Neural cell (in vitro differentiated cells): ENCODE measurements around the gene PEAK1. TPM values are rescaled to one million over a fixed set of nuclear protein-coding genes. Genes with fewer than 3 reads are reported as not detected.

Experiments
- H2AFZ ChIP-seq: fragments of 200-600, 300-800 bp; sonication (generic), shearing (Covaris generic); 2 replicates; pipeline ENCODE4 v1.6.0; 2014; ENCODE audit warnings: low read depth, mild to moderate bottlenecking, antibody characterized with exemption, low read length, moderate library complexity
- H3F3A ChIP-seq: fragments of 200-600 bp; shearing (Covaris generic); 2 replicates; pipeline ENCODE4 v1.6.1; 2016; ENCODE audit warnings: mild to moderate bottlenecking, moderate library complexity, mixed read lengths, antibody characterized with exemption, low read length; ENCODE audit not compliant: insufficient read depth, poor library complexity, severe bottlenecking
- H3K27ac ChIP-seq: fragments of 200-600, 300-800 bp; sonication (generic), shearing (Covaris generic); 2 replicates; pipeline ENCODE4 v1.5.1; 2014; ENCODE audit warnings: mild to moderate bottlenecking, low read length, moderate library complexity
- H3K27me3 ChIP-seq: fragments of 300-800, 200-600 bp; sonication (generic), shearing (Covaris generic); 2 replicates; pipeline ENCODE4 v1.6.0; 2014; ENCODE audit warnings: mild to moderate bottlenecking, low read depth, low read length, moderate library complexity; ENCODE audit not compliant: insufficient read depth
- H3K36me3 ChIP-seq: fragments of 300-800, 200-600 bp; sonication (generic), shearing (Covaris generic); 2 replicates; pipeline ENCODE4 v1.5.1; 2014; ENCODE audit warnings: mild to moderate bottlenecking, antibody characterized with exemption, low read length, moderate library complexity; ENCODE audit not compliant: insufficient read depth
- H3K4me2 ChIP-seq: fragments of 300-800, 200-600 bp; sonication (generic), shearing (Covaris generic); 2 replicates; pipeline ENCODE4 v1.6.0; 2014; ENCODE audit warnings: mild to moderate bottlenecking, low read length
- H3K4me3 ChIP-seq: fragments of 300-800, 200-600 bp; sonication (generic), shearing (Covaris generic); 2 replicates; pipeline ENCODE4 v1.5.1; 2014; ENCODE audit warnings: mild to moderate bottlenecking, low read length, moderate library complexity
- H3K79me2 ChIP-seq: fragments of 200-600 bp; shearing (Covaris generic); replicated peaks from 2 replicates; pipeline ENCODE4 v1.6.0; 2014; ENCODE audit warnings: mild to moderate bottlenecking, low read length, moderate library complexity; ENCODE audit not compliant: insufficient read depth
- H3K9ac ChIP-seq: fragments of 300-800, 200-600 bp; sonication (generic), shearing (Covaris generic); 2 replicates; pipeline ENCODE4 v1.6.1; 2016; ENCODE audit warnings: mild to moderate bottlenecking, low read length, mixed read lengths
- H3K9me2 ChIP-seq: fragments of 200-600 bp; shearing (Covaris generic); 2 replicates; pipeline ENCODE4 v1.6.1; 2016; ENCODE audit warnings: mild to moderate bottlenecking, low read length, mixed read lengths; ENCODE audit not compliant: insufficient read depth
- H3K9me3 ChIP-seq: fragments of 200-600, 300-800 bp; sonication (generic), shearing (Covaris generic); 2 replicates; pipeline ENCODE4 v1.6.1; 2016; ENCODE audit warnings: mild to moderate bottlenecking, mixed run types, low read length, moderate library complexity, mixed read lengths
- H4K20me1 ChIP-seq: fragments of 200-600 bp; shearing (Covaris generic); 2 replicates; pipeline ENCODE4 v1.6.1; 2016; ENCODE audit warnings: mild to moderate bottlenecking, mixed run types; ENCODE audit not compliant: insufficient read depth
- CTCF ChIP-seq: fragments of 450-650 bp; IDR thresholded peaks from 2 replicates; pipeline ENCODE4 v1.5.1; 2014; ENCODE audit warnings: antibody characterized with exemption, mild to moderate bottlenecking, moderate library complexity; ENCODE audit not compliant: poor library complexity, severe bottlenecking
- EP300 ChIP-seq: fragments of 450-650 bp; conservative IDR thresholded peaks from 2 replicates; pipeline ENCODE4 v1.6.1; 2014; ENCODE audit warnings: antibody characterized with exemption, mild to moderate bottlenecking, moderate library complexity; ENCODE audit not compliant: poor library complexity, severe bottlenecking
- EZH2 ChIP-seq: fragments of 200-600, 300-800 bp; shearing (Covaris generic), sonication (generic); IDR thresholded peaks from 2 replicates; pipeline ENCODE4 v1.6.1; 2014; ENCODE audit warnings: antibody characterized with exemption, low read length, borderline replicate concordance, mild to moderate bottlenecking; ENCODE audit not compliant: insufficient read depth, poor library complexity, severe bottlenecking
- MXI1 ChIP-seq: fragments of 450-650 bp; conservative IDR thresholded peaks from 2 replicates; pipeline ENCODE4 v1.6.1; 2014; ENCODE audit warnings: antibody characterized with exemption, mild to moderate bottlenecking; ENCODE audit not compliant: poor library complexity, severe bottlenecking
- POLR2AphosphoS5 ChIP-seq: IDR thresholded peaks from 2 replicates; pipeline ENCODE4 v1.6.1; 2012
- RAD21 ChIP-seq: fragments of 450-650 bp; conservative IDR thresholded peaks from 2 replicates; pipeline ENCODE4 v1.6.1; 2014; ENCODE audit warnings: antibody characterized with exemption, mild to moderate bottlenecking, moderate library complexity
- REST ChIP-seq: IDR thresholded peaks from 2 replicates; pipeline ENCODE4 v1.6.1; 2012; ENCODE audit warnings: borderline replicate concordance
- SMC3 ChIP-seq: fragments of 450-650 bp; conservative IDR thresholded peaks from 2 replicates; pipeline ENCODE4 v1.6.1; 2014; ENCODE audit warnings: antibody characterized with exemption, mild to moderate bottlenecking, moderate library complexity; ENCODE audit not compliant: poor library complexity
- TAF1 ChIP-seq: IDR thresholded peaks from 2 replicates; pipeline ENCODE4 v1.6.1; 2012; ENCODE audit warnings: low read depth
- polyA plus RNA-seq: library from polyadenylated mRNA; depleted of rRNA; stranded (reverse); fragments of >200 nt; gene quantifications from 2 replicates; pipeline ENCODE4 v1.2.3, GENCODE V29; 2014

Gene PEAK1
- polyA plus RNA-seq, 1 donor from 2014 or later, result 5.8 TPM

DNA sequence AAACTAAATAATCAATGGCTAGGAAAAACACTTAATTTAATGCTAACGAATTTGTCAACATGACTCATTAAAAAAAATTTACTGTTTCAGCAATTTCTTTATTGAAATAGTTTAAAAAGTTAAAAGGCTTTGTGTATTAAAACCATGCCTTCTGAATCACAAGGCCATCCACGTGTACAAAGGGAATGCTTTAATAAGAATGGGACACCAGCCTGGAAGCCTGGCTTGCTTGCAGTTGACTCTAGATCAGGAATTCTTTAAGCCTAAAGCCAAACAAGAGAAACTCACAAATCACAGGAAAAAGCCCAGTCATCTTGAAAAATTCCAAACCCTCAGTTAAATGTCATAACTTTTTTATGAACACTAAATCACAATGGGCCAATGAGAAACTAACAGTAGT, 137.6 kb downstream of the PEAK1 start:
- no peaks in the 10 kb centered on the region for H3K36me3 ChIP-seq
- no peaks in the 10 kb centered on the region for H4K20me1 ChIP-seq
- H3K79me2 ChIP-seq, result no peaks in the 10 kb centered on the region
- no peaks in the 10 kb centered on the region for H3F3A ChIP-seq
- TF ChIP-seq SMC3, result no peak
- no peak for TF ChIP-seq RAD21
- no peak for TF ChIP-seq CTCF
- no peak for TF ChIP-seq EZH2
- no peak for TF ChIP-seq TAF1
- H3K27ac ChIP-seq, result no peak overlapping the region
- no peak overlapping the region for H3K9ac ChIP-seq
- H2AFZ ChIP-seq, result no peak overlapping the region
- no peak overlapping the region for H3K4me2 ChIP-seq
- no peaks in the 10 kb centered on the region for H3K9me2 ChIP-seq
- H3K27me3 ChIP-seq, result no peaks in the 10 kb centered on the region
- no peaks in the 10 kb centered on the region for H3K9me3 ChIP-seq
- no peak overlapping the region for H3K4me3 ChIP-seq

DNA sequence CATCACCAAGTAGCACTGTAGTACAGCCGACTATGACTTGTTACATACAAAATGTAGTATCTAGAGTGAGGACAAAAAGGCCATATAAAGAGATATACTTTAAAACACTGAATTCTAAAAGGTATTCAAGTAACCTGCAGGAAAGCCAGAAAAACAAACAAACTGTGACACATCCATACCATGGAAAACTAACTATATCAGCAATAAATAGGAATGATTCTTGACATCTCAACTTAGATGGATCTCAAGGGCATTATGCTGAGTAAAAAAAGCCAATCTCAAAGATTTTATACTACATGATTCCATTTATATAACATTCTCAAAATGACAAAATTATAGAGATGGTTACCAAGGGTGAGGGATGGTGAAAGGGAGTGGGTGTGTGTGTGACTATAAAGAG, 143.0 kb downstream of the PEAK1 start:
- H3K9me3 ChIP-seq, result no peaks in the 10 kb centered on the region
- no peak for TF ChIP-seq POLR2AphosphoS5
- TF ChIP-seq SMC3, result no peak
- no peak for TF ChIP-seq CTCF
- no peak for TF ChIP-seq TAF1
- TF ChIP-seq EP300, result no peak
- TF ChIP-seq RAD21, result no peak
- TF ChIP-seq MXI1, result no peak
- no peak for TF ChIP-seq EZH2
- TF ChIP-seq REST, result no peak
- H3F3A ChIP-seq, result no peaks in the 10 kb centered on the region
- H3K4me2 ChIP-seq, result no peak overlapping the region
- no peaks in the 10 kb centered on the region for H3K9me2 ChIP-seq
- H2AFZ ChIP-seq, result no peak overlapping the region
- no peak overlapping the region for H3K27ac ChIP-seq
- H3K36me3 ChIP-seq, result no peaks in the 10 kb centered on the region
- no peaks in the 10 kb centered on the region for H3K79me2 ChIP-seq
- H3K4me3 ChIP-seq, result no peak overlapping the region
- no peak overlapping the region for H3K9ac ChIP-seq
- H4K20me1 ChIP-seq, result no peaks in the 10 kb centered on the region
- no peaks in the 10 kb centered on the region for H3K27me3 ChIP-seq
